KMS-11 (cell line): ENCODE measurements around the gene HOXD4.

ENCODE experiments used
- H2AFZ ChIP-seq: fragments of 200-600 bp; sonication (generic); 2 replicates; pipeline ENCODE4 v1.6.1; 2016; ENCODE audit warnings: antibody characterized with exemption, mixed run types, low read depth
- H3K27ac ChIP-seq: fragments of 200-600 bp; sonication (generic); 2 replicates; pipeline ENCODE4 v1.6.1; 2016; ENCODE audit warnings: mild to moderate bottlenecking, mixed run types
- H3K27me3 ChIP-seq: fragments of 200-600 bp; sonication (generic); 2 replicates; pipeline ENCODE4 v1.6.1; 2017; ENCODE audit warnings: mild to moderate bottlenecking, low read depth, mixed run types, moderate library complexity; ENCODE audit not compliant: insufficient read depth
- H3K36me3 ChIP-seq: fragments of 200-600 bp; sonication (generic); 2 replicates; pipeline ENCODE4 v1.6.1; 2017; ENCODE audit warnings: mild to moderate bottlenecking, mixed run types; ENCODE audit not compliant: insufficient read depth
- H3K4me1 ChIP-seq: fragments of 200-600 bp; sonication (generic); 2 replicates; pipeline ENCODE4 v1.6.1; 2016; ENCODE audit warnings: mild to moderate bottlenecking, low read depth, mixed run types; ENCODE audit not compliant: poor library complexity, severe bottlenecking
- H3K4me2 ChIP-seq: fragments of 200-600 bp; sonication (generic); 2 replicates; pipeline ENCODE4 v1.7.0; 2016; ENCODE audit warnings: mild to moderate bottlenecking, mixed run types
- H3K4me3 ChIP-seq: fragments of 200-600 bp; sonication (generic); IDR thresholded peaks from 2 replicates; pipeline ENCODE4 v1.6.1; 2017; ENCODE audit warnings: low read depth, low read length, mixed read lengths; ENCODE audit not compliant: insufficient read depth
- H3K79me2 ChIP-seq: fragments of 200-600 bp; sonication (generic); 2 replicates; pipeline ENCODE4 v1.6.1; 2016; ENCODE audit warnings: low read depth, mixed run types; ENCODE audit not compliant: insufficient read depth
- H3K9ac ChIP-seq: fragments of 200-600 bp; sonication (generic); 2 replicates; pipeline ENCODE4 v1.6.1; 2016; ENCODE audit warnings: mild to moderate bottlenecking, mixed run types
- H4K20me1 ChIP-seq: fragments of 200-600 bp; sonication (generic); 2 replicates; pipeline ENCODE4 v1.6.1; 2016; ENCODE audit warnings: mild to moderate bottlenecking, mixed run types; ENCODE audit not compliant: insufficient read depth
- TF ChIP-seq, protein P1 (sequence below): fragments of 200-600 bp; sonication (generic); conservative IDR thresholded peaks from 2 replicates; pipeline ENCODE4 v1.6.1; 2017; ENCODE audit warnings: low read depth, mild to moderate bottlenecking, antibody characterized with exemption, low read length, moderate library complexity, mixed read lengths

HOXD4 gene

GRCh38 chr2:176137906-176138305 lies 13.4 kb upstream of the HOXD4 start:
- no peak overlapping the region for H3K27ac ChIP-seq
- H3K9ac ChIP-seq, result no peak overlapping the region
- H4K20me1 ChIP-seq, result no peaks in the 10 kb centered on the region
- H2AFZ ChIP-seq, result no peak overlapping the region
- 0 out of 2 replicates have a peak overlapping the region, but pooled peaks have one; percentile 47 for H3K4me2 ChIP-seq
- H3K27me3 ChIP-seq, result no peaks in the 10 kb centered on the region
- peaks cover 34% of the 10 kb centered on the region for H3K4me1 ChIP-seq
- no peaks in the 10 kb centered on the region for H3K79me2 ChIP-seq
- TF ChIP-seq, protein P1, sequence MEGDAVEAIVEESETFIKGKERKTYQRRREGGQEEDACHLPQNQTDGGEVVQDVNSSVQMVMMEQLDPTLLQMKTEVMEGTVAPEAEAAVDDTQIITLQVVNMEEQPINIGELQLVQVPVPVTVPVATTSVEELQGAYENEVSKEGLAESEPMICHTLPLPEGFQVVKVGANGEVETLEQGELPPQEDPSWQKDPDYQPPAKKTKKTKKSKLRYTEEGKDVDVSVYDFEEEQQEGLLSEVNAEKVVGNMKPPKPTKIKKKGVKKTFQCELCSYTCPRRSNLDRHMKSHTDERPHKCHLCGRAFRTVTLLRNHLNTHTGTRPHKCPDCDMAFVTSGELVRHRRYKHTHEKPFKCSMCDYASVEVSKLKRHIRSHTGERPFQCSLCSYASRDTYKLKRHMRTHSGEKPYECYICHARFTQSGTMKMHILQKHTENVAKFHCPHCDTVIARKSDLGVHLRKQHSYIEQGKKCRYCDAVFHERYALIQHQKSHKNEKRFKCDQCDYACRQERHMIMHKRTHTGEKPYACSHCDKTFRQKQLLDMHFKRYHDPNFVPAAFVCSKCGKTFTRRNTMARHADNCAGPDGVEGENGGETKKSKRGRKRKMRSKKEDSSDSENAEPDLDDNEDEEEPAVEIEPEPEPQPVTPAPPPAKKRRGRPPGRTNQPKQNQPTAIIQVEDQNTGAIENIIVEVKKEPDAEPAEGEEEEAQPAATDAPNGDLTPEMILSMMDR, result no peak
- no peak overlapping the region for H3K4me3 ChIP-seq
- no peaks in the 10 kb centered on the region for H3K36me3 ChIP-seq

DNA sequence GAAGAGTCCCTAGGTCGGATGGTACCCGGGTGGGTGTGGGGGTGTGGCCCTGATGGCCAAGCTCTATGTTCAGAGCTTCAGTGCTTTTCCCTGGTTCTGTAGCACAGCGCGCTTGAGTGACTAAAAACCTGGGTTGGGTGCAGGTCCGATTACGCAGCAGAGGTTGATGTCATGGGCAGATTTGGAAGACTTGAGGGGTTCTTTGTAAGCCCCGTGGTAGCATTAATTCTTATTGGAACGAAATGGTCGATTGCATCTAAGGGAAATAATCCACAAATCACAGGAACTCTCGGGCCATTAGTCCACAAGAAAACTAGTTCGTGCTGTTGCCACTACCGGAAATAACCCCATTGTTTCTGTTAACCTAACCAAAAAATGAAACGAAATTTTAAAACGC lies 12.8 kb upstream of the HOXD4 start:
- TF ChIP-seq, protein P1, result no peak
- Histone ChIP-seq H3K79me2 (no peaks in the 10 kb centered on the region), H3K9ac (no peak overlapping the region), H3K27ac (no peak overlapping the region), H4K20me1 (no peaks in the 10 kb centered on the region), H2AFZ (no peak overlapping the region), H3K4me3 (no peak overlapping the region), H3K27me3 (no peaks in the 10 kb centered on the region), H3K36me3 (no peaks in the 10 kb centered on the region), H3K4me2 (no peak overlapping the region), H3K4me1 (peaks cover 34% of the 10 kb centered on the region)

- no peaks in the 10 kb centered on the region for H3K27me3 ChIP-seq
- peaks cover 34% of the 10 kb centered on the region for H3K4me1 ChIP-seq
- H3K4me2 ChIP-seq, result no peak overlapping the region
- H3K4me3 ChIP-seq, result no peak overlapping the region
- no peak overlapping the region for H2AFZ ChIP-seq
- H3K9ac ChIP-seq, result no peak overlapping the region
- no peak overlapping the region for H3K27ac ChIP-seq
- no peaks in the 10 kb centered on the region for H3K36me3 ChIP-seq
- TF ChIP-seq, protein P1, result no peak
- H3K79me2 ChIP-seq, result no peaks in the 10 kb centered on the region
- H4K20me1 ChIP-seq, result no peaks in the 10 kb centered on the region
These were observed 12.3 kb upstream of the HOXD4 start for GRCh38 chr2:176138923-176139660.

GRCh38 chr2:176139661-176140512 lies 11.5 kb upstream of the HOXD4 start:
- Histone ChIP-seq H3K4me1 (peaks cover 32% of the 10 kb centered on the region), H3K36me3 (no peaks in the 10 kb centered on the region), H3K79me2 (no peaks in the 10 kb centered on the region), H3K4me2 (peak overlapping the region; percentile 76), H2AFZ (peak overlapping the region; percentile 98), H3K27ac (no peak overlapping the region; the same call in 1 of the 2 replicates), H3K27me3 (no peaks in the 10 kb centered on the region), H3K4me3 (peak overlapping the region; percentile 70), H3K9ac (peak overlapping the region; percentile 92; the same call in 1 of the 2 replicates), H4K20me1 (no peaks in the 10 kb centered on the region)
- TF ChIP-seq, protein P1, result no peak
